Thymus (tissue), 11 donors: ENCODE results near the gene KCNJ6. TPM values are rescaled to one million over a fixed set of nuclear protein-coding genes. Genes with fewer than 3 reads are reported as not detected.
A peak's percentile ranks its signal among the peaks of the same experiment; 100 is the strongest.

Experiments
- DNase-seq, 9 donors: peaks; one replicate each; pipeline ENCODE4 v3.0.0-alpha.2; 2013; ENCODE audit warnings: low spot score in 9 of 9, low read depth in 6 of 9, missing footprints in 1 of 9
- H3K27ac ChIP-seq, 2 donors: one replicate each; pipeline ENCODE4 v1.5.1; 2013; ENCODE audit warnings: control low read depth in 1 of 2, low read depth in 1 of 2, low read length in 1 of 2, mild to moderate bottlenecking in 1 of 2, moderate library complexity in 1 of 2
- H3K27me3 ChIP-seq, 2 donors: one replicate each; pipeline ENCODE4 v1.5.1; 2013; ENCODE audit warnings: low read length in 1 of 2; ENCODE audit not compliant: control insufficient read depth in 2 of 2, insufficient read depth in 1 of 2
- H3K36me3 ChIP-seq, 2 donors: one replicate each; pipeline ENCODE4 v1.5.1; 2013; ENCODE audit warnings: low read length in 1 of 2, mild to moderate bottlenecking in 1 of 2, moderate library complexity in 1 of 2; ENCODE audit not compliant: control insufficient read depth in 2 of 2, insufficient read depth in 2 of 2
- H3K4me1 ChIP-seq, 2 donors: one replicate each; pipeline ENCODE4 v1.5.1; 2013; ENCODE audit warnings: low read length in 2 of 2; ENCODE audit not compliant: control insufficient read depth in 2 of 2, insufficient read depth in 2 of 2
- H3K4me3 ChIP-seq, 2 donors: one replicate each; pipeline ENCODE4 v1.5.1; 2013; ENCODE audit warnings: low read length in 2 of 2, control low read depth in 1 of 2, mild to moderate bottlenecking in 1 of 2
- H3K9me3 ChIP-seq, 2 donors: one replicate each; pipeline ENCODE4 v1.5.1; 2013; ENCODE audit warnings: low read length in 1 of 2, mild to moderate bottlenecking in 1 of 2; ENCODE audit not compliant: control insufficient read depth in 2 of 2, insufficient read depth in 1 of 2
- whole genome bisulfite sequencing: extraction: QIAGEN DNeasy Blood & Tissue Kit; methylation state at CpG from one replicate; pipeline ENCODE4 v1.1.7; 2013; 5-methylcytosine and 5-hydroxymethylcytosine counted together
- polyA plus RNA-seq: library from polyadenylated mRNA; stranded (reverse); fragments of 200-250 nt; gene quantifications from one replicate; pipeline ENCODE4 v1.2.3, GENCODE V29; 2013
- total RNA-seq: library from RNA; stranded (reverse); fragments of 120-200 nt; gene quantifications from one replicate; pipeline ENCODE4 v1.2.4, GENCODE V29; 2013
- donor health status: healthy.

The KCNJ6 gene
- total and polyA plus RNA-seq, 2 donors: under 0.01 to 0.02 TPM

DNA sequence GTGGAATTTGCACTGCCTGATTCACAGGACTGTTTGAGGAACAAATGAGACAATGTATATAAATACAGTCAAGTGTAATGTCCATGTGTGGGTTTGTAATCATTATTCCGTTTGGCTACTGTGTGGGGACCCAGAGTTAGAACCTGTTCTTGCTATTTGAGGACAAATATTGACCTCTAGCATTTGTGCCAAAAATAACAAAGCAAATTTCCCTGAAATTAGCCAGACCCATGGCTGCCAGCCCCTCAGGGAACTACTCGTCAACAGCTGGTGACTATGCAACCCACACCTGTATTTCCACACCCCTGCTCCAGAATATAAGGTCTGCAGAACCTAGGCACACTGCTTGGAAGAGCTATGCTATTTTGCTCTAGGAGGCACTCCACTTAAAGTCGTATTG lies 70.7 kb downstream of the KCNJ6 start:
- 92% methylated on average over 3 of the region's 3 CpGs for WGBS
- Histone ChIP-seq H3K9me3 (no peaks in the 10 kb centered on the region), H3K36me3 (no peaks in the 10 kb centered on the region), H3K4me1 (peaks cover 0 to 4% of the 10 kb centered on the region in 2 donors), H3K27me3 (no peaks in the 10 kb centered on the region), H3K4me3 (no peak overlapping the region), H3K27ac (no peak overlapping the region)
- no peak for DNase-seq

DNA sequence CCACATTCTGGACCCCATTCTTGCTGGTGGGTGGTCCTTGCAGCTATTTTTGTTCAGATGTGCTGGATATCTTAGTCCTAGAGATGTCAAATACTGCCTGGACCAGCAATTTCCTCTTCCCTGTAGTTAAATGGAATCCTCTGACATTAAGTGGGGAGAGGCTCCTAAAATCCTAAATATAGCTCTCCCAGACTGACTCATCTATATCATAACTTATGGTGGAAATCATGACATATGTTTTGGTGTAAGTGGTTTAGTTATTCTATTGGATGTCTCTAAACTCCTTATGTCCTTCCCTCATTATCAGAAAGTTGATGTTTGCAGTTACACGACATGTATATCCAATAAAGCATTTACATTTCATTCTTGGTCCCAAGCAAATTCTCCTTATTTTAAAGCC lies 73.1 kb downstream of the KCNJ6 start:
- DNase-seq: no peak
- peaks cover 0 to 4% of the 10 kb centered on the region in 2 donors for H3K4me1 ChIP-seq
- no peaks in the 10 kb centered on the region for H3K27me3 ChIP-seq
- 94% methylated on average over 1 of the region's 1 CpG for WGBS
- H3K4me3 ChIP-seq: no peak overlapping the region
- H3K36me3 ChIP-seq: no peaks in the 10 kb centered on the region
- no peaks in the 10 kb centered on the region for H3K9me3 ChIP-seq
- no peak overlapping the region for H3K27ac ChIP-seq

DNA sequence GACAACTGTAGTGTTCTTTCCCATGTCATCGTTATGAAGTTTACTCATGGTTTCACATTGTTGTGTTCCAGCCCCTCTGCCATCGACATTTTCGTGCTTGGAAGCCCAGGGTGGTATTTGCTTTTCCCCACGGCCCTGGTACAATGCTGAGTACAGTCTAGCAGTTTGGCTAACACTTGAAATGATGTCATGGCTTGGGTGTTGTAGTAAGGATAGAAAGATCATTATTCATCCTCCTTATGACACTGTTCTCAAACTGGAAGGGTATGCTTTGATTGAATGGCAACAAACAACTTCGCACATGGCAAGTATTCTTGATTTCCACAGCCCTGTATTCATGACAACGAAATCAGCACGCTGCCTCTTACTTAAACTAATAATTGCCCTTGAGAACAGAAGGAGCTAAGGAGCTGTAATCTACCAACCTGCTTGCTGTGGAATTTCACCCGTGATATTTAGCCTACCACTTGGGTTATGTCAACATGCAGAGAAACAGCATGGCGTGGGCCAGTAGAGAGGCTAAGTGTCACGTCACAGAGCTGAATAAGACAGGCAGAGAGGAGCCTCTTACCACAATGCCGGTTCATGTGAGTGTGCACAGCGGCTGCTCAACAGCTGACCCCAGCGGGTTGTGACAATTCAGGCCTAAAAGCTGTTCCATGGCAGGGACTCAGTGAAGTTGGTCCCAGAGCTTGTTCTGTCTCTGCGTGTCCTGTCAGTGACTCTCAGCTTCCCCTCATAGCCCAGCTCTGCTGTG lies 73.9 kb downstream of the KCNJ6 start:
- no peak for DNase-seq
- H3K36me3 ChIP-seq: no peaks in the 10 kb centered on the region

DNA sequence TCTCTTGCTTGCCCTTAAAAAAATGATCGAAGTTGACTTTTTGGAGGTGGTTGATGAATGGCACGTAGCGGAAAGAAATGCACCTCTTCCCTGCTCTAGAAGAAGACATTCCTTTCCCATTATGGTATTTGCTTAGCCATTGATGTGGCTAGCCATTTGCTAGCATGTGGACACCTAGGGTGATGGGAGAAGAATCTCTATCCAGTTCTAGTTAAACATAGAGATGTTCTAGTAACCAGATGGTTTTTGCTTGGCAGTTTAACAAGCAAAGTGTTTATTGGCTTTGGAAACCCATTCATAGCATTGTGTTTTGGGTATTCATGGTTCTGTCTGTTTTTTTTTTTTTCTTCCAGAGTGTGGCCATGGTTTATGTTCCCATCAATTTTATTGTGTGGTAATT lies 78.9 kb downstream of the KCNJ6 start:
- no peaks in the 10 kb centered on the region for H3K36me3 ChIP-seq
- H3K4me3 ChIP-seq: no peak overlapping the region
- DNase-seq: no peak
- H3K9me3 ChIP-seq: no peaks in the 10 kb centered on the region
- peaks cover 2 to 7% of the 10 kb centered on the region in 2 donors for H3K4me1 ChIP-seq
- no peak overlapping the region for H3K27ac ChIP-seq
- no peaks in the 10 kb centered on the region for H3K27me3 ChIP-seq
- WGBS: 97% methylated on average over 3 of the region's 3 CpGs

More for the DNA sequence above, 73.9 kb downstream of the KCNJ6 start:
- H3K4me1 ChIP-seq: peaks cover 0 to 1% of the 10 kb centered on the region in 2 donors
- WGBS: 93% methylated on average over 14 of the region's 14 CpGs
- H3K4me3 ChIP-seq: no peak overlapping the region
- no peak overlapping the region for H3K27ac ChIP-seq
- no peaks in the 10 kb centered on the region for H3K9me3 ChIP-seq
- H3K27me3 ChIP-seq: no peaks in the 10 kb centered on the region

DNA sequence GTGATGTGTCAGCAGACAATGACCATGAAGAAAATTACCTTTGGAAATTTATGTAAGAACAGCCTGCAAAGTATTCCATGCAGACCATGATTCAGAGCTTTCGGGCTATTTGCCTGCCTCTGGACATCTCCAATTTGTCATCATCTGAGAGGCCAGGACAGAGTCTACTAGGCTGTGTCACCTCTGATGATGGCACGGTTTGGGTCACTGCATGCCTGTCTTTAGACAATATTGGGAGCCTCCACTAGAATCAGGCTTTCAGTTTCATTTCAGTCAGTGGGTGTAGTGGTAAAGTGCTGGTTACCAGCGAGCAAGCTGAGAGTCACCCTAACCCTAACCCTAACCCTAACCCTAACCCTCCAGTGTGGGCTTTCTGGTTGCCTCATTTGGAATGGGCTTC lies 80.8 kb downstream of the KCNJ6 start:
- 76% methylated on average over 3 of the region's 3 CpGs for WGBS
- H3K4me1 ChIP-seq: peaks cover 2 to 11% of the 10 kb centered on the region in 2 donors
- no peak for DNase-seq

DNA sequence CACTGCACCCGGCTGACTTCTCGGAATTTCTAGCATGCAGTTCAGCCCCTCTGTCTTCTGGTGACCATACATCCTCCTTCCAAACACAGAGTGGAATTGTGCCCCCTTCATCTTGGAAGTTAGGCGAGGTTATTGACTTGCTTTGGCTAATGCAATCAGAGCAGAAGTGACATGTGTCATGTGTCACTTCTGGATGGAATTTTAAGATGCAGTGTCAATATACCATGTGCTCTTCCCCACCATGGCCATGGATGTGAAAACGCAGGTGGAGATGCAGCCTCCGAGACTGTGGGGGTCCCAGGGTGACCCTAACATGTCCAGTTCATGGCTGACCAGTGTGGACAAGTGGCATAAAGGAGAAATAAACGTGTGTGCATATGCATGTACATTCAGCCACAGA lies 83.0 kb downstream of the KCNJ6 start:
- WGBS: 95% methylated on average over 6 of the region's 6 CpGs
- DNase-seq: no peak
- Histone ChIP-seq H3K9me3 (no peaks in the 10 kb centered on the region), H3K36me3 (no peaks in the 10 kb centered on the region), H3K4me3 (no peak overlapping the region), H3K27ac (no peak overlapping the region), H3K4me1 (peaks cover 17 to 29% of the 10 kb centered on the region in 2 donors), H3K27me3 (no peaks in the 10 kb centered on the region)

More for the DNA sequence above, 80.8 kb downstream of the KCNJ6 start:
- H3K9me3 ChIP-seq: no peaks in the 10 kb centered on the region
- H3K4me3 ChIP-seq: no peak overlapping the region
- H3K36me3 ChIP-seq: no peaks in the 10 kb centered on the region
- H3K27me3 ChIP-seq: no peaks in the 10 kb centered on the region
- H3K27ac ChIP-seq: no peak overlapping the region

DNA sequence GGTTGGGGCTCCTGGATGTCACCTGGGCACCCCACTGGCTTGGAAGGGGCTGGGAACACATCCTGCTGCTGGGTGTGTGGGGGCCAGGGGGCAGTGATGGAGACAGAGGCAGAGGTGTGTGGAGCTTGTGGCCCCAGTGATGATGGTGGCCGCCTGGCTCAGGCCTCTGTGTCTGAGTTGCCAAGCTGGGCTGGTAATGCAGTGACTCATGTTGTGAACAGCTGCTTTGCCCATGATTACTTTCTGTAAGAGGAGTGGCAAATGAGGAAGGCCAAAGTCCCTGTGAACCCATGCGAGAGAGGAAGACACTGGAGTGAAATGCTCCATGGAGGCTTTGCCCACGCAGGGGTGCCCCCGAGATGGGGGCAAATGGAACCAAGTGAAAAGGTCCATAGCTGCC lies 86.8 kb downstream of the KCNJ6 start:
- peak in 3 of 9 donors; percentile 4 to 21 (median 8) for DNase-seq
- Histone ChIP-seq H3K4me1 (peaks cover 15 to 31% of the 10 kb centered on the region in 2 donors), H3K27ac (peak overlapping the region in 1 of 2 donors; percentile 85), H3K27me3 (no peaks in the 10 kb centered on the region), H3K9me3 (no peaks in the 10 kb centered on the region), H3K4me3 (no peak overlapping the region), H3K36me3 (no peaks in the 10 kb centered on the region)
- WGBS: 52% methylated on average over 4 of the region's 4 CpGs

DNA sequence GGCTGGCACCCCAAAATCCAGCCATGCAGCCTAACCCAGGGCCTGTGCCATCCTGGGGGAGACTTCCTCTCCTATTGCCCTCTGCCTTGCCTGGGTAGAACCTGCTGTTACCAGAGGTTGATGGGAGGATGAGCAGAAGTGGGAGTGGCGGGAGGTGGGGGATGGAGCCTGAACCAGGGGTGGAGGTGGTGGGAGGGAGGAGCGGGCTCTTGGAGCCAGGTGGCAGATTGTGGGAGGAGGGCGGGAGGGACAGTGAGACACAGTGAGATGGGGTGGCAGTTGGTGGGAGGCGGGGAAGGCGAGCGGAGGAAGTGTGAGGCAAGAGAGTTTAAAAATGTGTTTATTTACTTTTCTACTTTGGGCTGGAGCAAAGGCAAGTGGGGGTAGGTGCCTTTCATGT lies 87.3 kb downstream of the KCNJ6 start:
- 3% methylated on average over 6 of the region's 6 CpGs for WGBS
- Histone ChIP-seq H3K27ac (peak overlapping the region in 1 of 2 donors; percentile 85), H3K4me1 (peaks cover 15 to 27% of the 10 kb centered on the region in 2 donors), H3K36me3 (no peaks in the 10 kb centered on the region), H3K4me3 (no peak overlapping the region), H3K27me3 (no peaks in the 10 kb centered on the region), H3K9me3 (no peaks in the 10 kb centered on the region)
- peak in 8 of 9 donors; percentile 8 to 70 (median 20) for DNase-seq

DNA sequence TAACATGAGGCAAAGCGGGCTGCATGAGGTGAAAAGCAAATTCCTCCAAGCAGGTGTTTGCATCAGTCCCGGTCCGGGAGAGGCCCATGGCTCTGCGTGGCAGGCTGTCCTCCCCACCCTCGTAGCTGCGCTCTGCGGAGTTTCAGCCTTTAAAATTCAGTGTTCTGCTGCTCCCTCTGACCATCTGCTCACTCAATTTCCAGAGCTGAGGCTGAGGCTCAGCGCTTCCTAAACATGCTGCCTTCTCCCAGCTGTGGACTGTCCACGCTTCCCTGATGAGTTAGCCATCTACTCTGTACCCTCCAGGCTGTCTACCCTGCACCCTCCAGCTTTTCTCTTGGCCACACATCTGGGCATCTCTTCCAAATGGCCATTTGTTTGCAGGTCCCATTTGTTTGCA lies 87.7 kb downstream of the KCNJ6 start:
- H3K27ac ChIP-seq: peak overlapping the region in 1 of 2 donors; percentile 24
- no peaks in the 10 kb centered on the region for H3K36me3 ChIP-seq
- H3K9me3 ChIP-seq: no peaks in the 10 kb centered on the region
- no peak overlapping the region for H3K4me3 ChIP-seq
- peak in 1 of 9 donors; percentile 2 for DNase-seq
- H3K4me1 ChIP-seq: peaks cover 15 to 27% of the 10 kb centered on the region in 2 donors
- H3K27me3 ChIP-seq: no peaks in the 10 kb centered on the region
- 82% methylated on average over 9 of the region's 9 CpGs for WGBS
